PFSK-1 (cell line): ENCODE measurements around the gene STAC3.

Experiments
- POLR2AphosphoS5 ChIP-seq: IDR thresholded peaks from 2 replicates; pipeline ENCODE4 v1.6.1; 2012; ENCODE audit warnings: low read depth, mild to moderate bottlenecking, control low read depth, low read length, moderate library complexity
- SIN3A ChIP-seq: IDR thresholded peaks from 2 replicates; pipeline ENCODE4 v1.6.1; 2012; ENCODE audit warnings: mild to moderate bottlenecking, low read length, moderate library complexity, borderline replicate concordance; ENCODE audit not compliant: insufficient read depth
- TAF1 ChIP-seq: IDR thresholded peaks from 2 replicates; pipeline ENCODE4 v1.6.1; 2012; ENCODE audit warnings: low read length, control low read depth, borderline replicate concordance; ENCODE audit not compliant: insufficient read depth
- TF ChIP-seq, protein P1 (sequence below), 2 experiments: IDR thresholded peaks; 2 replicates each; pipeline versions ENCODE4 v1.6.1 to v1.8.0; 2011 to 2012; ENCODE audit warnings: low read depth in 2 of 2, low read length in 2 of 2, control low read depth in 1 of 2, inconsistent platforms in 1 of 2, mild to moderate bottlenecking in 1 of 2, moderate library complexity in 1 of 2; ENCODE audit not compliant: insufficient read depth in 1 of 2

DNA sequence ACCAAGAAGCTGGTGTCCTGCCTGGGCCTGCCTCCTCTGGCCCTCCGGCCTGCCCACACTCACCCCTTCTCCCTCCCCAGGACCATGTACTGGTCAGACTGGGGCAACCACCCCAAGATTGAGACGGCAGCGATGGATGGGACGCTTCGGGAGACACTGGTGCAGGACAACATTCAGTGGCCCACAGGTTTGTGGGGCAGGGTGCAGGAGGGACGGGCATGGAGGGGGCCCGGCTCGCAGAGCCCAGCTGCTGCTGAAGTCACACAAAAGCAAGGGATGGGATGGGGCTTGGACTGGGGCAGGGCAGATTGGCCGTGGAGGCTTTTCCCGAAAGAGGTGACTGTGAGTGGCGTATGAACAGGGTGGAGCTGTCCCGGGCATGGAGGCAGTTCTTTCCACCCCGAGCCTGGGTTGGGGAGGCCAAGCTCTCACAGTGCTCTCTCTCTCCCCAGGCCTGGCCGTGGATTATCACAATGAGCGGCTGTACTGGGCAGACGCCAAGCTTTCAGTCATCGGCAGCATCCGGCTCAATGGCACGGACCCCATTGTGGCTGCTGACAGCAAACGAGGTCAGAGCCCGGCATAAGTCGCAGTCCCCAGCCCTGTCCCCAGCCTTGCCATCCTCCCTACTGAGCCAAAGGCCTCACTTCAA, 42.2 kb downstream of the STAC3 start:
- no peak for TF ChIP-seq POLR2AphosphoS5
- TF ChIP-seq, protein P1, sequence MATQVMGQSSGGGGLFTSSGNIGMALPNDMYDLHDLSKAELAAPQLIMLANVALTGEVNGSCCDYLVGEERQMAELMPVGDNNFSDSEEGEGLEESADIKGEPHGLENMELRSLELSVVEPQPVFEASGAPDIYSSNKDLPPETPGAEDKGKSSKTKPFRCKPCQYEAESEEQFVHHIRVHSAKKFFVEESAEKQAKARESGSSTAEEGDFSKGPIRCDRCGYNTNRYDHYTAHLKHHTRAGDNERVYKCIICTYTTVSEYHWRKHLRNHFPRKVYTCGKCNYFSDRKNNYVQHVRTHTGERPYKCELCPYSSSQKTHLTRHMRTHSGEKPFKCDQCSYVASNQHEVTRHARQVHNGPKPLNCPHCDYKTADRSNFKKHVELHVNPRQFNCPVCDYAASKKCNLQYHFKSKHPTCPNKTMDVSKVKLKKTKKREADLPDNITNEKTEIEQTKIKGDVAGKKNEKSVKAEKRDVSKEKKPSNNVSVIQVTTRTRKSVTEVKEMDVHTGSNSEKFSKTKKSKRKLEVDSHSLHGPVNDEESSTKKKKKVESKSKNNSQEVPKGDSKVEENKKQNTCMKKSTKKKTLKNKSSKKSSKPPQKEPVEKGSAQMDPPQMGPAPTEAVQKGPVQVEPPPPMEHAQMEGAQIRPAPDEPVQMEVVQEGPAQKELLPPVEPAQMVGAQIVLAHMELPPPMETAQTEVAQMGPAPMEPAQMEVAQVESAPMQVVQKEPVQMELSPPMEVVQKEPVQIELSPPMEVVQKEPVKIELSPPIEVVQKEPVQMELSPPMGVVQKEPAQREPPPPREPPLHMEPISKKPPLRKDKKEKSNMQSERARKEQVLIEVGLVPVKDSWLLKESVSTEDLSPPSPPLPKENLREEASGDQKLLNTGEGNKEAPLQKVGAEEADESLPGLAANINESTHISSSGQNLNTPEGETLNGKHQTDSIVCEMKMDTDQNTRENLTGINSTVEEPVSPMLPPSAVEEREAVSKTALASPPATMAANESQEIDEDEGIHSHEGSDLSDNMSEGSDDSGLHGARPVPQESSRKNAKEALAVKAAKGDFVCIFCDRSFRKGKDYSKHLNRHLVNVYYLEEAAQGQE (IDR thresholded peaks at IDR 0.05; ENCODE audit: insufficient read depth in 1 of 2, low read depth in 2 of 2, low read length in 2 of 2): no peak
- no peak for TF ChIP-seq SIN3A
- TF ChIP-seq TAF1: no peak
